Activated CD4-positive, alpha-beta T cell treated with anti-CD3 and anti-CD28 coated beads, Interleukin-2, amount 50 U/mL, for 24 hours (primary cell): ENCODE data around the gene MCRIP2.
A peak's percentile ranks its signal among the peaks of the same experiment; 100 is the strongest.

ENCODE experiments used
- DNase-seq, 2 donors: peaks; one replicate each; pipeline ENCODE4 v3.0.0-alpha.2; 2020; ENCODE audit warnings: low read depth in 1 of 2, low spot score in 1 of 2

The MCRIP2 gene

DNA sequence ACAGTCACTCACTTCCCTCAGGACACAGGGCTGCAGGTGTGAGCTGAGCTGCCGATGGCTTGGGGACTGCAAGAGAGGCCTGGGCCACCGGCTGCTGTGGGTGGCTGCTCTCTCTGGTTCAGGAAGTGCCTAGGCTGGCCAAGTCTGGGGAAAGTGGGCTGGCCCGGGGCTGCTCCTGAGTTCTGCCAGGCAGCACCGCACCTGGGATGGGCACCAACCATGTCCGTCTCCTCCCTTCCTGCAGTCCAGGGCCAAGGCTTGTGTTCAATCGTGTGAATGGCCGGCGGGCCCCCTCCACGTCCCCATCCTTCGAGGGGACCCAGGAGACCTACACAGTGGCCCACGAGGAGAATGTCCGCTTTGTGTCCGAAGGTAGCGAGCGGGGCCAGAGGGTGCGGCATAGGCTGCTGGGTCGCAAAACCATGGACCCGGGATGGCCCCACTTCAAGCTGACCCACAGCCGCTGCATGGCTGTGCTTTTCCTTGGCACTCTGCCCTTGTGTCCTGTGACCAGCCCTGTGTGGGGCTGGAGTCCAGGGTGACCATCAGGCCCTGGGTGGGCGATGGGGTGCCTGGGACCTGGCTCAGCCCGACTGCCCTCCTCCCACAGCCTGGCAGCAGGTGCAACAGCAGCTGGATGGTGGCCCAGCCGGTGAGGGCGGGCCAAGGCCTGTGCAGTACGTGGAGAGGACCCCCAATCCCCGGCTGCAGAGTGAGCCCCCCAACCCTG is 5.7 kb downstream of the MCRIP2 start:
- no peak for DNase-seq

DNA sequence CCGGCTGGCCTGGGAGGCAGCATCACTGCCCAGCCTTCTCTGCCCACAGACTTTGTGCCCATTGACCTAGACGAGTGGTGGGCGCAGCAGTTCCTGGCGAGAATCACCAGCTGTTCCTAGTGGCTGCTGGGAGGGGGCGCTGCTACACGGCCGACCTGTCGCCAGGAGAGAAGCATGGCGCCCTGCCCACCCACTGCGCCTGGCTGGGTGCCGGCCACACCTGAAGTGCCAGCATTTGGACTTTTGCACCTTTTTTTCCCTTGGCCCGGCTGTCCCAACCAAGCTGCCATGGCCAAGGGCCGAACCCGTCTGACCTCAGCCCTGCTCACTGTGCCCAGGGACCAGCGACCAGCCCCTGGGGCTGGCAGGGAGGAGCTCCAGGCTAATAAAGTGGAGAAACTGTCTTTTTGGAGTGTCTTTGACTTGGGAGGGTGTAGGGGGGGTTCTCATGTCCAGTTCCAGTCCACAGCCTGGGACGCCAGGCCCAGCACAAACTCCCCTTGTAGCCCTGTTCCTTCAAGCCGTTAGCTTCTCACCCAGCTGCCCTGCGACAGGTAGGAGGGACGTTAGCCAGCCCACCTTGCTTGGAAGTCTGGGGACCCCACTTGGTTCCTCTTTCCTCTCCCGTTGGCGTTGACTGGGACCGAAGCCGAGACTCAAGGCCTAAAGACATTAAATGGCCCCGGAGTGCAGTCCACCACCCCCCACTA is 6.6 kb downstream of the MCRIP2 start:
- DNase-seq: no peak

DNA sequence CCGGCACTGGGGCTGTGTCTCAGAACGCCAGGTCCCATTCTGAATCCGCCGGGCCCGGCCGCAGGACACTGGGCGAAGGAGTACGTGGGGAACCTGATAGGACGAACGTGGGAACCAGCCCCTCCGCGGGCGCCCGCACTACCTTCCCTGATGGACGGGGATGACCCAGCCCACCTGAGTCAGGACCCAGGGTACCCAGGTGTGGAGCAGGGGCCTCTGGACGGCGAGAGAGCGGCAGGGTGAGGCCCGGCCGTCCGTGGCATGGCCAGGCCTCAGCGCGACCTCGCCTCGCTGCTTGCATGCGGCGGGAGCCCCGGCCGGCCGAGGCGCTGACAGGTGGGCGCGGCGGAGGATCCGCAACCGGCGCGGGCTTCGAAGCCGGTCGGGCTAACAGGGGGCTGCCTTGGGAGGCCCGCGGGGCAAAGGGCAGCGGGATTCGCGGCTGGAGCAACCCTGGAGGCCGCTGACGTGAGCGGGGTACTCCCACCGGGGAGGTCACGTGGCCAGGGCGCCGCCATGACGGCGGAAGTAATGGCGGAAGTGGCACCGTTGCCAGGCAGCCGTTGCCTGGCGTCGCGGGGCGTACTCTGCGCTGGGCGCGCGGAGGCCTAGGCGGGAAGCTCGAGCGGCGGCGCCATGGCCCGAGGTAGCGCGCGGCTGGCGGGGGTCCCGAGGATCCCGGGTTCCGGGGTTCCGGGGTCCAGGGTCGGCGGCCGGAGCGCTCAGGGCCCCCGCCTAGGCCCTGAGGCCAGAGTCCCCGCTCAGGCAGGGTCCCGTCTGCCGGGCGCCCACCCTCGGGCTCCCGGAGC is 7.4 kb downstream of the MCRIP2 start, which contains the start of gene WDR90:
TSS of gene WDR90 (plus strand) at position 585 of the 809 bp plus-strand sequence. CDS start at position 637, 52 bp downstream.
- DNase-seq: peak; percentile 83 to 91

DNA sequence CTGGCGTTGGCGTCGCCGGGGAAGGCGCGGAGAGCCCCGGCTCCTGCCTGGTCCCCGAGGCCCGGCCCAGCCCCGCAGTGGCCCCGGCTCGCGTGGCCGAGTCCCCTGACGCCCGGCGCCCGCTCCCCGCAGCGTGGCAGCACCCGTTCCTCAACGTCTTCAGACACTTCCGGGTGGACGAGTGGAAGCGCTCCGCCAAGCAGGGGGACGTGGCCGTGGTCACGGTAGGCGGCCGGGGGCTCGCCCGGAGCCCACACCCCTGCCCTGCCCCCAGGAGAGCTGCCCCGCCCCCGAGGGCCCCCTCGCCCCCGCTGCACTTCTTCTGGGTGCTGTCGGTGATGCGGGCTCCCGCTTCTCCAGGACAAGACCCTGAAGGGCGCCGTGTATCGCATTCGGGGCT is 8.0 kb downstream of the MCRIP2 start:
- DNase-seq: no peak

DNA sequence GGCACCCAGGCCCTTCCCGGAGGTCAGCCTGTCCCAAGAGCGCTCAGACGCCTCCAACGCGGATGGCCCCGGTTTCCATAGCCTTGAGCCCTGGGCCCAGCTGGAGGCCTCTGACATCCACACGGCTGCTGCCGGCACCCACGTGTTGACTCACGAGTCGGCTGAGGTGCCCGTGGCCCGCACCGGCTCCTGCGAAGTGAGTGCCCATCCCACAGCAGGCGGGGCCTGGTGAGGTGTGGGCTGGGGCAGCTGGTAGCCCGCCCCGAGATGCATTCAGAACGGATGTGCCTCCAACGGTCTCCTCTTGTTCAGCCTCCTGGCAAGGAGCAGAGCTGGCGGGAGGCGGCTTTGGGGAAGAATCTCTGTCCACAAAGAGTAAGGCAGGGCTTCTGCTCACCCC is 10.2 kb downstream of the MCRIP2 start:
- no peak for DNase-seq

DNA sequence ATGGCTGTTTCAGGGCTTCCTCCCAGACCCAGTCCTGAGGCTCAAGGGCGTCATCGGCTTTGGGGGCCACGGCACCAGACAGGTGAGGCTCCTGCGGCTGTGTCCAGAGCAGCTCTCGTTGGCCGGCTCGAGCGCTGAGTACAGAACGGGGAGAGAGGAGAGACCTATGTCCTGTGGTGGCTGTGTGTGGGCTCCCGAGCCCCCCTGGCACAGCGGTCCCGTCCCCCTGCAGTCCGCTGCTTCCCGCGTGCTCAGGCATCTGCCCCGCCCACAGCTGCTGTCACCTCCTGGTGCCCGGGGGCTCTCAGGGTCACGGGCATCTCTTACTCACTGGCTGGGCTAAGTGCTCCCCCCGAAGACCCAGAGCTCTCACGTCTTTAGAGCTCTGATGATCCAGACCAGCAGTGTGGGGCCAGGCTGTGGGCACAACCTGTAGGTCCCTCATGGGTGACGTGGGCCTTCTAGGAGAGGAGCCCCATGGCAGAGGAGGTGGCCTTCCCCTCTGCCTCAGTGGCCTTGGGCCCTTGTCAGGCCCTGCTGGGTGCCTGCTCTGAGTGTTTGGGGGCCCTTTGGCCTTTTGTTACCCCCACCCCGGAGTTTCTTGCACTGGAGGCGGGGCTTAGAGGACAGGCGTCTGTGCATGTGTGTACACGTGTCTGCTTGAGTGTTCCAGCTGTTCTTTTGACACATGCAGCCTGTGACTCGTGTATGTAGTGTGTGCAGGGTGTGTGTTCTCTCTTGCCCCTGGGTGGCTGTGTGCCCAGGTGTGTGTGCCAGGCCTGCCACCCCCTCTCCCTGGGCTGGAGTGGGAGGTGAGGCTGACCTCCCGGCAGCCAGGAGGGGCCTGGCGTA is 11.1 kb downstream of the MCRIP2 start:
- no peak for DNase-seq

DNA sequence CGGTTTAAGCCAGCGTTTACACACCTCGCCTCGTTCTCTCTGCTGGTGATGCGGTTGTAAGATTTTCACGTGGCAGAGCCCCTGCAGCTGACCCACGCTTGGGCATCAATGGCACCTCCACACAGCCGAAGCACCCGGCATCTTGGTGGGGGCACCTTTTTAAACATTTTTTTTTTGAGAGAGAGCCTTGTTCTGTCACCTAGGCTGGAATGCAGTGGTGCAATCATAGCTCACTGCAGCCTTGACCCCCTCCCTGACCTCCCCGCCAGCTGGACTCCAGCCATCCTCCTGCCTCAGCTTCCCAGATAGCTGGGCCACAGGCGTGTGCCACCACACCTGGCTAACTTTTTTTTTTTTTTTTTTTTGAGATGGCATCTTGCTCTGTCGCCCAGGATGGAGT is 12.4 kb downstream of the MCRIP2 start:
- no peak for DNase-seq

DNA sequence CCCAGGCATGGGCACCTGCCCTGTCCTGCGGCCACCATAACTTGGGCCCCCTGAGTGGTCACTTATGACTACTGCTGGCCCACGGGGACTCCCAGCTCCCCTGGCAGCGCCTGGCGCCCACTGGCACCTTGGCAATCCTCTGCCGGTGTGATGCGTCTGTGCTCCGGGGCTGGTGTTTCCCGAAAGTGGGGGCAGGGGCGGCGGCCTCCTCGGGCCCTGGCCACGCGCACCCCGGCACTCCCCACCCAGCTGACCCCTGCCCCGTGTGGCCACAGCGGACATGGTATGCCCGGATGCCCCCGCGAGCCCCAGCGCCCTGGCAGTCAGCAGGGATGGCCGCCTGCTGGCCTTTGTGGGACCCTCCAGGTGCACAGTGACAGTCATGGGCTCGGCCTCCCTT is 15.9 kb downstream of the MCRIP2 start:
- no peak for DNase-seq

DNA sequence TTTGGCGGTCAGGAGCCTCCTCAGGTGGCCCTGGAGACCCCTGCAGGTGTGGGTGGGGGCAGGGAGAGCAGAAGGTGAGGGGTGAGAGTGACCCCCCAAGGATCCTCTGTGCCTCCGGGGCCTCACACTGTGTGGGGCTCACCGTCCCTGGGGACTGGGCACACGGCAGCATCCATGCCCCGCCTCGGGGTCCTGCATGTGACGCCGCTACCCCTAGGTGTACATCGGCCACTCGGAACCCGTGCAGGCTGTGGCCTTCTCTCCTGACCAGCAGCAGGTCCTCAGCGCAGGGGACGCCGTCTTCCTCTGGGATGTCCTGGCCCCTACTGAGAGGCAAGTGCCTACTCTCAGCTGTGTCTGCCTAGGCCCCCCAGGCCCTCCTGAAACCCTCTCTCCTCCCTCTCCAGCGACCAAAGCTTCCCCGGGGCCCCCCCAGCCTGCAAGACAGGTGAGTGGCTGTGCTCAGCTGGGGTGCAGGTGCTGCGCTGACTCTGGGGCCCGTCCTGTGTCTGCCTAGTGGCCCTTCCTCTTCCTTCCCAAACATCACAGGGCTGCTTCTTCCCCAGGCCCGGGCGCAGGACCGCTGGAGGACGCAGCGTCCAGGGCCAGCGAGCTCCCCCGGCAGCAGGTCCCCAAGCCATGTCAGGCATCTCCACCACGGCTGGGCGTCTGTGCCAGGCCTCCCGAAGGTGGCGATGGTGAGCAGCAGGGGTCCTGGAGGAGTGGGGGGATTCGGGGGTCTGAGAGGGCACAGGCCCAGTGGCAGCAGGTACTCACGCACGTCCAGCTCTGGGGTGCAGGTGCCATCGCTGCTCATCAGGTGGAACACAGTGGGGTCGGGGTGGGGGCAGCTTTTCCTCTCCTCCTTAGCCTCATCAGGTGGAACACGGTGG is 17.3 kb downstream of the MCRIP2 start:
- no peak for DNase-seq

DNA sequence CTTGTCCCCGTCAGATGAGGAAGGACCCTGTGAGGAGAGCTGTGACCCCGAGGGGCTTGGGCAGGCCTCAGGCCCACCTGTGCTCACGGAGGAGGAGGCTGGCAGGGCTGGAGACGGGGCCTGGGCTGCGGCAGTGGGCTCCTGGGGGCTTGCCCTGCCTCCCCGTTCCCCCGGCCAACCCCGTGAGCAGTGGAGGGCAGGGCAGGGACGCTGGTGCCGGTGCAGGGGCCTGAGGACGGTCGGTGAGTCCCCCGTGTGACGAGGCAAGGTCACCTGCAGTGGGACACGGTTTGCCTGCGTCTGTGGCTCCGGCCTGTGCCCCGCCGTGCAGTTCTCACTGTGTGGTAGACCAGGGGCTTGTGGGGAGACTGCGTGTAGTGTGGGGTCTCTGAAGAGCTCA is 18.0 kb downstream of the MCRIP2 start:
- DNase-seq: no peak

DNA sequence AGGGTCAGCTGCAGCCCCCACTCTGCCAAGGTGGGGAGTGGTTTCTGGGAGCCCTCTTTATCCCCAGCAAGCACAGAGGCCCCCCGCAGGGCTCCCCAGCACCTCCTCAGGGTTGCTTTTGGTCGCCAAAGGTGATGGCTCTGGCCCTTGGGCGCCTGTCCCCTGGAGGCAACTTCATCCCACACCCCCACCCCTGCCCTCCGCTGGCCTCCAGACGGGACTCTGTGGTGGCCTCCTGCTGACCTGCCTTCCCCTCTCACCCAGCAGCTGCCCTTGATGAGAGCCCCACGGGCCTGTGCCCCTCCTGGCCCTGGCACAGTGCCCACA is 18.5 kb downstream of the MCRIP2 start:
- no peak for DNase-seq

DNA sequence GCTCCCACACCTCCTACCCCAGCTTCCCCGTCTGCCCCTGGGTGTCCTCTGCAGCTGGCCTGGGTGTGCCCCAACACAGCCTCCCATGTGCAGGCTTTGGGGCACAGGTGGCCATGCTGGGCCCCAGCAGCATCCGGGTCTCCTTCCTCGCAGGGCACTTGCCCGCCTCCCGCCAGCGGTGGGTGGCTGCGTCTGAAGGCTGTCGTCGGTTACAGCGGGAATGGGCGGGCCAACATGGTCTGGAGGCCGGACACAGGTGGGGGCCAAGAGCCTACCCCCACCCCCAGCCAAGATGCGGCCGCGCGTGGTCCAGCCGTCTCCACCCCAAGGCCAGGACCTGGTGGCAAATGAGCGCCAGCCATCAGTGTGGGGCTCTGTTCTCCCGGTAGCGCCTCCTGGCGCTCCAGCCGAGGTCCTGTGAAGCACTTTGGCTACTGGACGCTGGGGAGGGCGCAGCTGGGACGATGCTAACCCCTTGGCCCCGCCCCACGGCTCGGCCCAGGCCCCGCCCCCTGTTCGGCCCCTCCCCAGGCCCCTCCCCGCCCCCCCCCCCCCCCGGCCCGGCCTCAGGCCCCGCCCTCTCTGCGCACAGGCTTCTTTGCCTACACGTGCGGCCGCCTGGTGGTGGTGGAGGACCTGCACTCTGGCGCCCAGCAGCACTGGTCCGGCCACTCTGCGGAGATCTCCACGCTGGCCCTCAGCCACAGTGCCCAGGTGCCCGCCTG is 19.0 kb downstream of the MCRIP2 start:
- peak in 1 of 2 donors; percentile 48 for DNase-seq

DNA sequence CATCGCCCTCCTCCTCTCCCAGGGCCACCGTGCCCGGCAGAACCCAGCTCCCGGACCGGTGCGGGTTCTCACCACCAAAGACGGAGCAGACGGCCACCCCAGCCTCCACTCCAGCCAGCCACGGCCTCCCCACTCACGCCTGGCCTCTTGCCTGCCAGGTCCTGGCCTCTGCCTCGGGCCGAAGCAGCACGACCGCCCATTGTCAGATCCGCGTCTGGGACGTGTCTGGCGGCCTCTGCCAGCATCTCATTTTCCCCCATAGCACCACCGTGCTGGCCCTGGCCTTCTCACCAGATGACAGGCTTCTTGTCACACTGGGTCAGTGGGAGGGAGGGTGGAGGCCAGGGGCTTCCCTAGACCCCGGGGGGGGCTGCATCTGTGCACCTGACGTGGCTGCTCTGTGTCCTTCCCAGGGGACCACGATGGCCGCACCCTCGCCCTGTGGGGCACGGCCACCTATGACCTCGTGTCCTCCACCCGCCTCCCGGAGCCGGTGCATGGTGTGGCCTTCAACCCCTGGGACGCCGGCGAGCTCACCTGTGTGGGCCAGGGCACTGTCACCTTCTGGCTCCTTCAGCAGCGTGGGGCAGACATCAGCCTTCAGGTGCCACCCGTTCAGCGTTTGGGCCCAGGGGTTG is 19.7 kb downstream of the MCRIP2 start:
- DNase-seq: no peak

DNA sequence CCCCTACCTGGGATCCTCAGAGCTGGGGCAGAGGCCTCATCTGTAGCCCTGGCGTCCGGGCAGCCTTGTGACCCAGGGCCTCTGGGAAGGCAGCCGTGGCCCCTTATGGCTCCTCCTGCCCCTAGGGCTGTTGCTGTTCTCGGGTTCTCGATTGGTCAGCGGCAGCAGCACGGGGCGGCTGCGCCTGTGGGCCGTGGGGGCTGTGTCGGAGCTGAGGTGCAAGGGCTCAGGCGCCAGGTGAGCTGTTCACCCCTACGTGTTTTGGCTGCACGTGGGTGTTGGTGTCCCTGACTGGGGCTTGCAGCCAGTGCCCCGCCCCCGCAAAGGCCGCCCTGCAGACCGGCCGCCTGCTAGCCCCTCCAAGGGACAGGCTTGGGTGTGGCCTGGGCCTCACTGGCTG is 20.5 kb downstream of the MCRIP2 start:
- no peak for DNase-seq

DNA sequence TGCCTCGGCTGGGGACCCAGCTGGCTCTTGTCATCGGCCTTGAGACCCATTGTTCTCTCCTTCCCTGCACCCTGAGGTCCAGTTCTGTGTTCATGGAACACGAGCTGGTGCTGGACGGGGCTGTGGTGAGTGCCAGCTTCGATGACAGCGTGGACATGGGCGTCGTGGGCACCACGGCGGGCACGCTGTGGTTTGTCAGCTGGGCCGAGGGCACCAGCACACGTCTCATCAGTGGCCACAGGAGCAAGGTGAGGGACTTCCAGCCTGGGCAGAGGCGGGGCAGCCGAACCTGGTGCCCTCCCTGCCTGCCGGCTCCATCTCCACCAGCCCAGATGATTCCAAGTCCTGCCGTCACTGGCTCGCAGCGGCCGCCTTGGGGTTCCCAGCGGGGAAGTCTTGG is 21.0 kb downstream of the MCRIP2 start:
- DNase-seq: no peak

DNA sequence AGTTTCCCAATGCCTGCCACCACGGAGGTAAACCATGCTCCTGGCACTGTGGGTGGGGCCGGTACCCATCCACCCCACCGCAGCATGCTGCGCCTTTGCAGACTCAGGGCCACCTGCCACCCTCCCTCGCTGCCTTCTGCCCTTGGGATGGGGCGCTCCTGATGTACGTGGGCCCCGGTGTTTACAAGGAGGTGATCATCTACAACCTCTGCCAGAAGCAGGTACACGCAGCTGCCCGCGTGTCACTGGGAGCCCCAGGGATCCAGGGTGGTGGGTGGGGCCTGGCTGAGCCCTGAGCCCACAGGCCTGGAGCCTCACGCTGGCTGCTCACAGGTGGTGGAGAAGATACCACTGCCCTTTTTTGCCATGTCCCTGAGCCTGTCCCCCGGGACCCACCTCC is 24.9 kb downstream of the MCRIP2 start:
- DNase-seq: no peak

DNA sequence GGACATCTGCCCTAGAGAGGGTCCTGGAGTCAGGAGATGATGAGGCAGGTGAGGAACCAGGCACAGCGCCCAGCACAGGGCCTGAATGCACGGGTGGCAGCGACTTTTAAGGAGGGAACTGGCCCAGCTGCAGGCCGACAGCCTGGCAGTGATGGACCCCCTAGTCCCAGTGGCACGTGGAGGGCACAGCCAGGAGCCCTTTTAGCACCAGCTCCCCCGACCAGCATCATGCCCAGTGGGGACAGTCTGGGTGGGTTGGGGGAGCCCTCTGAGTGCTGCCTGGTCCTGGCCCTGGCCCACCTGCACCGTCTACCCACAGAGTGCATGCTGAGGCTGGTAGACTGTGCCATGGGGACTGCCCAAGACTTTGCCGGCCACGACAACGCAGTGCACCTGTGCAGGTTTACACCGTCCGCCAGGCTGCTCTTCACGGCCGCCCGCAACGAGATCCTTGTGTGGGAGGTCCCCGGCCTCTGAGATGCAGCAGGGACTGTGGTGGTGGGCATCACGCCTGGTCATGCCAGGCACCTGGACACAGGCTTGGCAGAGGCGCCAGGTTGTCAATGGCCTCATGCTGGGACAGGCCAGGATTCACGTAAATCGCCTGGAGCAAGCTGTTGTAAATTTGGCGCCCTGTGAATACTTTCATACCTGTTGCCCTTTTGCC is 25.6 kb downstream of the MCRIP2 start:
- DNase-seq: no peak

DNA sequence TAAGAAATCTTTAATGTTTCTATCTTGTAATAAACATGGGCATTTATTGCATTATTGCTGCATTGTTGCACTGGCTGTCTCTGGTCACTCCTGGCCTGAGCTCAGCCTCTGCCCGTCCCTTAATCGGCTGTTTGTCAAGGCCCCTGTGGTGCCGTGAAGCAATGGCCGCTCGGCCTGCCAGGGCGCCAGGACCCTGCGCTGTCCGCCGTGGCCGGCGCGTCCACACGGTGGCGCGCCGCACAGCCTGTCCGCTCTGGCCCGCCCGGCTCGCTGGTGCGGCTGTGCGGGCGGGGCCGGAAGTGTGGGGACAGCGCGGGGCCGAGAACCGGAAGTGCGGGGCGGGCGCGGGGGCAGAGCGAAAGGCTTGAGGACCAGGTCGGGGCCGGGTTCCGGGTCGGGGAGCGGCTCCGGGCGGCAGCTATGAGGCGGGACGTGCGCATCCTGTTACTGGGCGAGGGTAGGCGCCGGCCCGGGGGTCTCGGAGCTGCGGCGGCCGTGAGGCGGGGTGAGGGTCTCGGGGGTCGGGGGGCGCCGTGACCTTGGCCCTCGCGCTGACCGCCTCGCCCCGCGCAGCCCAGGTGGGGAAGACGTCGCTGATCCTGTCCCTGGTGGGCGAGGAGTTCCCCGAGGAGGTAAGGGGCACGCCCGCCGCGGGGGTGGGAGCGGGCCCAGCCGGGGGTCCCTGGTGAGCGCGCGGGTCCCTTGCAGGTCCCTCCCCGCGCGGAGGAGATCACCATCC is 26.3 kb downstream of the MCRIP2 start, which contains the start of gene RHOT2:
TSS of gene RHOT2 (plus strand) at position 353 of the 739 bp plus-strand sequence. CDS start at position 421, 68 bp downstream.
- DNase-seq: peak; percentile 85 to 88
